Activated CD4-positive, alpha-beta memory T cell treated with anti-CD3 and anti-CD28 coated beads, Interleukin-2, amount 10 ng/mL, durations not matched to agents 7 days and 5 days (primary cell): Measurements from ENCODE around the gene VAMP8. TPM values are rescaled to one million over a fixed set of nuclear protein-coding genes. Genes with fewer than 3 reads are reported as not detected.
A peak's percentile ranks its signal among the peaks of the same experiment; 100 is the strongest.
"Not testable (repeated sequence)": the region's sequence is repeated elsewhere in the genome, so short reads cannot be mapped to it uniquely, and the experiment has no call there.

Experiments used
- CTCF ChIA-PET: fragments of 350-600 bp; sonication (Branson Sonifier 250); formaldehyde crosslinking; loops from one replicate; lab custom pipeline; 2021; ENCODE audit warnings: antibody characterized with exemption, inconsistent platforms; lab: Charles Lee
- POLR2A ChIA-PET: fragments of 350-600 bp; sonication (Branson Sonifier 250); formaldehyde crosslinking; loops from one replicate; lab custom pipeline; 2021; ENCODE audit warnings: antibody characterized with exemption; lab: Charles Lee
- DNase-seq: peaks from one replicate; pipeline ENCODE4 v3.0.0-alpha.2; 2020
- H3K27ac Mint-ChIP-seq: one replicate; pipeline ENCODE4 v1.8.0; 2021; ENCODE audit warnings: mild to moderate bottlenecking, mixed read lengths
- H3K27me3 Mint-ChIP-seq: one replicate; pipeline ENCODE4 v1.8.0; 2021; ENCODE audit warnings: mixed read lengths
- H3K36me3 Mint-ChIP-seq: one replicate; pipeline ENCODE4 v1.8.0; 2021; ENCODE audit warnings: low read depth, mixed read lengths
- H3K4me1 Mint-ChIP-seq: one replicate; pipeline ENCODE4 v1.8.0; 2021; ENCODE audit warnings: mixed read lengths
- H3K4me3 Mint-ChIP-seq: one replicate; pipeline ENCODE4 v1.8.0; 2021; ENCODE audit warnings: mild to moderate bottlenecking, mixed read lengths
- H3K9me3 Mint-ChIP-seq: one replicate; pipeline ENCODE4 v1.8.0; 2021; ENCODE audit warnings: mixed read lengths
- total RNA-seq, 2 experiments: library from RNA; stranded (reverse); gene quantifications; one replicate each; pipeline ENCODE4 v1.2.3, GENCODE V29; 2021

Gene VAMP8
- total RNA-seq, 2 experiments from 2014 or later, result 132 to 133 TPM

GRCh38 chr2:85584354-85584856 lies 7.0 kb downstream of the VAMP8 start, which contains the start of gene VAMP5:
TSS of gene VAMP5 (plus strand) at chr2:85584431. CDS start at chr2:85584491, 60 bp downstream.
- Mint-ChIP-seq H3K36me3 (peaks cover 38% of the 10 kb centered on the region), H3K27me3 (no peaks in the 10 kb centered on the region), H3K4me1 (peaks cover 61% of the 10 kb centered on the region), H3K27ac (peak within 1 kb of the TSS; percentile 89), H3K9me3 (no peaks in the 10 kb centered on the region), H3K4me3 (peak within 1 kb of the TSS; percentile 91)
- peak; percentile 29 for DNase-seq
- ChIA-PET CTCF (no interaction called here), POLR2A (interaction anchor here (1.3 to 3.1 kb wide), 6 partner anchors 11 to 613 kb away, joined by 3 to 40 read pairs (median 12); partner anchors contain the start of genes C2orf68, GGCX, MAT2A and RNF181)

GRCh38 chr2:85584857-85585780 lies 7.7 kb downstream of the VAMP8 start:
- peak overlapping the region; percentile 89 for H3K27ac Mint-ChIP-seq
- no peaks in the 10 kb centered on the region for H3K27me3 Mint-ChIP-seq
- peaks cover 58% of the 10 kb centered on the region for H3K4me1 Mint-ChIP-seq
- peak overlapping the region; percentile 91 for H3K4me3 Mint-ChIP-seq
- POLR2A ChIA-PET, result interaction anchor here (0.9 to 3.1 kb wide), 11 partner anchors 10 to 612 kb away, joined by 3 to 40 read pairs (median 4); partner anchors contain the start of genes C2orf68, ELMOD3, GGCX and MAT2A
- CTCF ChIA-PET, result interaction anchor here (1.3 to 1.4 kb wide), 2 partner anchors 11 to 46 kb away, joined by 3 to 5 read pairs; partner anchors contain the start of gene MAT2A
- H3K9me3 Mint-ChIP-seq, result no peaks in the 10 kb centered on the region
- DNase-seq, result peak; percentile 29
- peaks cover 36% of the 10 kb centered on the region for H3K36me3 Mint-ChIP-seq

- peak overlapping the region; percentile 89 for H3K27ac Mint-ChIP-seq
- no peaks in the 10 kb centered on the region for H3K9me3 Mint-ChIP-seq
- peak overlapping the region; percentile 91 for H3K4me3 Mint-ChIP-seq
- peaks cover 57% of the 10 kb centered on the region for H3K4me1 Mint-ChIP-seq
- ChIA-PET CTCF (interaction anchor here (1.3 to 1.4 kb wide), 2 partner anchors 11 to 47 kb away, joined by 3 to 5 read pairs; partner anchors contain the start of gene MAT2A), POLR2A (interaction anchor here (0.9 to 3.1 kb wide), 11 partner anchors 10 to 612 kb away, joined by 3 to 40 read pairs (median 4); partner anchors contain the start of genes ELMOD3, GGCX, MAT2A and RETSAT)
- H3K27me3 Mint-ChIP-seq, result no peaks in the 10 kb centered on the region
- H3K36me3 Mint-ChIP-seq, result peaks cover 34% of the 10 kb centered on the region
- no peak for DNase-seq
Observed at GRCh38 chr2:85585781-85586105, 8.4 kb downstream of the VAMP8 start.

- H3K27me3 Mint-ChIP-seq, result no peaks in the 10 kb centered on the region
- peak overlapping the region; percentile 2 for H3K27ac Mint-ChIP-seq
- POLR2A ChIA-PET, result interaction anchor here (0.9 to 1.6 kb wide), 3 partner anchors 17 to 261 kb away, joined by 3 to 5 read pairs (median 3); partner anchors contain the start of gene TGOLN2
- CTCF ChIA-PET, result interaction anchor here (2.0 kb wide), 1 partner anchor 21 kb away, joined by 4 read pairs; no protein-coding TSS in a partner anchor
- H3K4me3 Mint-ChIP-seq, result no peak overlapping the region
- peaks cover 47% of the 10 kb centered on the region for H3K4me1 Mint-ChIP-seq
- no peaks in the 10 kb centered on the region for H3K9me3 Mint-ChIP-seq
- peaks cover 21% of the 10 kb centered on the region for H3K36me3 Mint-ChIP-seq
- DNase-seq, result no peak
Observed at GRCh38 chr2:85588236-85588635, 10.8 kb downstream of the VAMP8 start.

- Mint-ChIP-seq H3K36me3 (peaks cover 19% of the 10 kb centered on the region), H3K27ac (peak overlapping the region; percentile 2)
- POLR2A ChIA-PET, result interaction anchor here (1.0 kb wide), 1 partner anchor 12 kb away, joined by 5 read pairs; no protein-coding TSS in a partner anchor
Observed at GRCh38 chr2:85588645-85589044, 11.3 kb downstream of the VAMP8 start.

GRCh38 chr2:85589181-85589580 lies 11.8 kb downstream of the VAMP8 start:
- H3K27ac Mint-ChIP-seq, result no peak overlapping the region
- POLR2A ChIA-PET, result interaction anchor here (1.0 kb wide), 1 partner anchor 11 kb away, joined by 5 read pairs; no protein-coding TSS in a partner anchor
- DNase-seq, result no peak
- H3K9me3 Mint-ChIP-seq, result no peaks in the 10 kb centered on the region
- peaks cover 16% of the 10 kb centered on the region for H3K36me3 Mint-ChIP-seq
- CTCF ChIA-PET, result no interaction called here
- peaks cover 42% of the 10 kb centered on the region for H3K4me1 Mint-ChIP-seq
- no peak overlapping the region for H3K4me3 Mint-ChIP-seq
- H3K27me3 Mint-ChIP-seq, result no peaks in the 10 kb centered on the region

More at GRCh38 chr2:85588645-85589044, 11.3 kb downstream of the VAMP8 start:
- DNase-seq, result no peak
- H3K4me3 Mint-ChIP-seq, result no peak overlapping the region
- no peaks in the 10 kb centered on the region for H3K9me3 Mint-ChIP-seq
- CTCF ChIA-PET, result interaction anchor here (2.0 kb wide), 1 partner anchor 21 kb away, joined by 4 read pairs; no protein-coding TSS in a partner anchor
- no peaks in the 10 kb centered on the region for H3K27me3 Mint-ChIP-seq
- H3K4me1 Mint-ChIP-seq, result peaks cover 45% of the 10 kb centered on the region

GRCh38 chr2:85589982-85590791 lies 12.8 kb downstream of the VAMP8 start:
- H3K27me3 Mint-ChIP-seq, result no peaks in the 10 kb centered on the region
- peaks cover 44% of the 10 kb centered on the region for H3K4me1 Mint-ChIP-seq
- H3K4me3 Mint-ChIP-seq, result no peak overlapping the region
- no peaks in the 10 kb centered on the region for H3K9me3 Mint-ChIP-seq
- peaks cover 14% of the 10 kb centered on the region for H3K36me3 Mint-ChIP-seq
- H3K27ac Mint-ChIP-seq, result no peak overlapping the region
- CTCF ChIA-PET, result interaction anchor here (1.4 to 1.5 kb wide), 2 partner anchors 10 to 38 kb away, joined by 3 read pairs; no protein-coding TSS in a partner anchor
- POLR2A ChIA-PET, result interaction anchor here (0.7 to 1.4 kb wide), 4 partner anchors 10 to 52 kb away, joined by 3 to 4 read pairs (median 4); partner anchors contain the start of genes MAT2A and USP39
- no peak for DNase-seq

- DNase-seq, result no peak
- peaks cover 16% of the 10 kb centered on the region for H3K36me3 Mint-ChIP-seq
- ChIA-PET CTCF (interaction anchor here (1.3 to 1.5 kb wide), 3 partner anchors 9 to 39 kb away, joined by 3 read pairs; no protein-coding TSS in a partner anchor), POLR2A (interaction anchor here (0.7 to 1.4 kb wide), 4 partner anchors 9 to 52 kb away, joined by 3 to 4 read pairs (median 4); partner anchors contain the start of genes MAT2A and USP39)
- no peaks in the 10 kb centered on the region for H3K9me3 Mint-ChIP-seq
- H3K27ac Mint-ChIP-seq, result no peak overlapping the region
- H3K4me3 Mint-ChIP-seq, result no peak overlapping the region
- peaks cover 43% of the 10 kb centered on the region for H3K4me1 Mint-ChIP-seq
- no peaks in the 10 kb centered on the region for H3K27me3 Mint-ChIP-seq
Observed at GRCh38 chr2:85590950-85591349, 13.6 kb downstream of the VAMP8 start.

GRCh38 chr2:85591563-85591962 lies 14.2 kb downstream of the VAMP8 start:
- POLR2A ChIA-PET, result interaction anchor here (1.1 to 1.4 kb wide), 2 partner anchors 10 to 53 kb away, joined by 3 to 4 read pairs; partner anchors contain the start of gene MAT2A

GRCh38 chr2:85592299-85592698 lies 14.9 kb downstream of the VAMP8 start:
- H3K27me3 Mint-ChIP-seq, H3K4me3 Mint-ChIP-seq, DNase-seq, H3K9me3 Mint-ChIP-seq, H3K27ac Mint-ChIP-seq, POLR2A ChIA-PET: not testable (repeated sequence)
- Mint-ChIP-seq H3K36me3 (peaks cover 22% of the 10 kb centered on the region), H3K4me1 (peaks cover 45% of the 10 kb centered on the region)
- CTCF ChIA-PET, result interaction anchor here (0.7 to 1.3 kb wide), 4 partner anchors 14 to 1196 kb away, joined by 3 read pairs; no protein-coding TSS in a partner anchor

More at GRCh38 chr2:85591563-85591962, 14.2 kb downstream of the VAMP8 start:
- H3K4me3 Mint-ChIP-seq, result no peak overlapping the region
- H3K27ac Mint-ChIP-seq, result no peak overlapping the region
- no peak for DNase-seq
- H3K9me3 Mint-ChIP-seq, result no peaks in the 10 kb centered on the region
- H3K27me3 Mint-ChIP-seq, result no peaks in the 10 kb centered on the region
- CTCF ChIA-PET, result interaction anchor here (1.3 kb wide), 1 partner anchor 15 kb away, joined by 3 read pairs; no protein-coding TSS in a partner anchor
- H3K36me3 Mint-ChIP-seq, result peaks cover 17% of the 10 kb centered on the region
- H3K4me1 Mint-ChIP-seq, result peaks cover 42% of the 10 kb centered on the region

- ChIA-PET POLR2A (interaction anchor here (1.4 to 4.3 kb wide), 3 partner anchors 23 to 266 kb away, joined by 3 to 41 read pairs (median 18); partner anchors contain the start of genes TGOLN2 and USP39), CTCF (interaction anchor here (0.9 kb wide), 1 partner anchor 44 kb away, joined by 3 read pairs; no protein-coding TSS in a partner anchor)
- Mint-ChIP-seq H3K27ac (no peak overlapping the region), H3K4me3 (peak overlapping the region; percentile 14), H3K9me3 (no peaks in the 10 kb centered on the region), H3K4me1 (peaks cover 42% of the 10 kb centered on the region), H3K36me3 (peaks cover 27% of the 10 kb centered on the region), H3K27me3 (no peaks in the 10 kb centered on the region)
- DNase-seq, result no peak
Observed at GRCh38 chr2:85593023-85593422, 15.6 kb downstream of the VAMP8 start.
